Ishikawa (cell line): ENCODE measurements around the gene PLAA.

Source experiments
- CEBPB ChIP-seq: IDR thresholded peaks from 2 replicates; pipeline ENCODE4 v1.6.1; 2012
- CREB1 ChIP-seq: IDR thresholded peaks from 2 replicates; pipeline ENCODE4 v1.6.1; 2012; ENCODE audit warnings: low read depth
- EGR1 ChIP-seq: IDR thresholded peaks from 2 replicates; pipeline ENCODE4 v1.6.1; 2012
- EP300 ChIP-seq: IDR thresholded peaks from 2 replicates; pipeline ENCODE4 v1.6.1; 2012; ENCODE audit warnings: borderline replicate concordance
- FOXM1 ChIP-seq: IDR thresholded peaks from 2 replicates; pipeline ENCODE4 v1.6.1; 2012; ENCODE audit warnings: low read depth, borderline replicate concordance
- NFIC ChIP-seq: IDR thresholded peaks from 2 replicates; pipeline ENCODE4 v1.6.1; 2012
- RAD21 ChIP-seq: IDR thresholded peaks from 2 replicates; pipeline ENCODE4 v1.6.1; 2012; ENCODE audit warnings: low read depth
- TAF1 ChIP-seq: IDR thresholded peaks from 2 replicates; pipeline ENCODE4 v1.6.1; 2012; ENCODE audit warnings: low read depth, mild to moderate bottlenecking
- TCF12 ChIP-seq: IDR thresholded peaks from 2 replicates; pipeline ENCODE4 v1.6.1; 2012; ENCODE audit warnings: low read depth
- TEAD4 ChIP-seq: IDR thresholded peaks from 2 replicates; pipeline ENCODE4 v1.6.1; 2012
- YY1 ChIP-seq: IDR thresholded peaks from 2 replicates; pipeline ENCODE4 v1.6.1; 2012; ENCODE audit warnings: low read depth
- ZBTB7A ChIP-seq: IDR thresholded peaks from 2 replicates; pipeline ENCODE4 v1.6.1; 2012; ENCODE audit warnings: low read depth
- TF ChIP-seq, protein P1 (sequence below): IDR thresholded peaks from 2 replicates; pipeline ENCODE4 v1.6.1; 2012
- TF ChIP-seq, protein P2 (sequence below): IDR thresholded peaks from 2 replicates; pipeline ENCODE4 v1.6.1; 2012; ENCODE audit warnings: low read depth, mild to moderate bottlenecking
- TF ChIP-seq, protein P3 (sequence below): IDR thresholded peaks from 2 replicates; pipeline ENCODE4 v1.6.1; 2012

The PLAA gene

DNA sequence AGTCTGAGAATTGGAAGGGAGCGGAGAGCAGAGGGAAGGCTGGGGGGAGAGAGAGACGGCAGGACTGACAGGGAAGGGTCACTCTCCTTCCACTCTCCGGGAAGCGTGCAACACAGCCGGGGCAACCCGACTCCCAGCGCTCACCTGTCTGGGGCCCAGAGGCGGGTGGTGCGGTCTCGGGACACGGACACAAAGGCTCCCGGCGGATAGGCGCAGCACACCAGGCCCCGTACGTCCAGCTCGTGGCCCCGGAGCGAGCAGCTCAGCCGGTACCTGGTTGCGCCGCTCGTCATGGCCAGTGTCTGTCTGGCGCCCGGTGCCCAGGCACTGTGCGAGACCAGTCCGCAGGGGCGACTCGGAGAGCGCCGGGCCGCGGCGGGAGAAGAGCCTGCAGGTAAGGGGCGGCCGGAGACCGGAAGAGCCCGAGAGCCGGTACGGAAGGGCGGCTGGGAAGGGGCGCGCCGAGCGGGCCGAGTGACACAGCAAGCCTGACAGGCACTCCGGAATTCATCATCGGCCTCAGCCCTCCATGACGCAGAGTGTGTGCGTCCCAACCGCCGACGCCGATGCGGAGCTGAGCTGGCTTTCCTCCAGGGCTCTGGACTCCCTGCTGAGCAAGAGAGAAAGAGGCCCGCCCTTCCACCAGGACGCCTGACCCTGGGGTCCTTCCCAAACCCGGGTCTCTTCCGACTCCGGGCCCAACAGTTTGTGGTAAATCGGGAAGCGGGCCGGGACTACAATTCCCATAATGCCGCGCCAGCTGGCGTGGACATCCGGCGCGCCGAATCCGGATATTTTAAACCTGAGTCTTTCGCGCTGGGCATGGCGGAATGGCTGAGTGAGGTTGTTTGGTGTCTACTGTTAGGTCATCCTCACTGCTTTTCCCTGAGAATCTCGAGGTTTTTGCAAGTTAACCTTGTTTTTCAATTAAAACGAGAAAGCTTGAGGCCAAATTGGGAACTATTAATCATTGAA, at the start of gene PLAA:
TSS of gene PLAA (minus strand) at position 490 of the 975 bp plus-strand sequence. CDS start at position 293, 197 bp downstream.
- TF ChIP-seq TAF1, result peak; percentile 82
- TF ChIP-seq CEBPB, result no peak
- no peak; the same call in 1 of the 2 replicates for TF ChIP-seq EGR1
- TF ChIP-seq TEAD4, result 0 out of 2 replicates have a peak, but pooled peaks have one; percentile 43
- TF ChIP-seq FOXM1, result no peak
- TF ChIP-seq NFIC, result peak; percentile 68
- peak; percentile 97 for TF ChIP-seq CREB1
- TF ChIP-seq, protein P1, sequence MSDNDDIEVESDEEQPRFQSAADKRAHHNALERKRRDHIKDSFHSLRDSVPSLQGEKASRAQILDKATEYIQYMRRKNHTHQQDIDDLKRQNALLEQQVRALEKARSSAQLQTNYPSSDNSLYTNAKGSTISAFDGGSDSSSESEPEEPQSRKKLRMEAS, result peak; percentile 51
- TF ChIP-seq YY1, result peak; percentile 89
- peak; percentile 55; the same call in 1 of the 2 replicates for TF ChIP-seq ZBTB7A
- TF ChIP-seq, protein P2, sequence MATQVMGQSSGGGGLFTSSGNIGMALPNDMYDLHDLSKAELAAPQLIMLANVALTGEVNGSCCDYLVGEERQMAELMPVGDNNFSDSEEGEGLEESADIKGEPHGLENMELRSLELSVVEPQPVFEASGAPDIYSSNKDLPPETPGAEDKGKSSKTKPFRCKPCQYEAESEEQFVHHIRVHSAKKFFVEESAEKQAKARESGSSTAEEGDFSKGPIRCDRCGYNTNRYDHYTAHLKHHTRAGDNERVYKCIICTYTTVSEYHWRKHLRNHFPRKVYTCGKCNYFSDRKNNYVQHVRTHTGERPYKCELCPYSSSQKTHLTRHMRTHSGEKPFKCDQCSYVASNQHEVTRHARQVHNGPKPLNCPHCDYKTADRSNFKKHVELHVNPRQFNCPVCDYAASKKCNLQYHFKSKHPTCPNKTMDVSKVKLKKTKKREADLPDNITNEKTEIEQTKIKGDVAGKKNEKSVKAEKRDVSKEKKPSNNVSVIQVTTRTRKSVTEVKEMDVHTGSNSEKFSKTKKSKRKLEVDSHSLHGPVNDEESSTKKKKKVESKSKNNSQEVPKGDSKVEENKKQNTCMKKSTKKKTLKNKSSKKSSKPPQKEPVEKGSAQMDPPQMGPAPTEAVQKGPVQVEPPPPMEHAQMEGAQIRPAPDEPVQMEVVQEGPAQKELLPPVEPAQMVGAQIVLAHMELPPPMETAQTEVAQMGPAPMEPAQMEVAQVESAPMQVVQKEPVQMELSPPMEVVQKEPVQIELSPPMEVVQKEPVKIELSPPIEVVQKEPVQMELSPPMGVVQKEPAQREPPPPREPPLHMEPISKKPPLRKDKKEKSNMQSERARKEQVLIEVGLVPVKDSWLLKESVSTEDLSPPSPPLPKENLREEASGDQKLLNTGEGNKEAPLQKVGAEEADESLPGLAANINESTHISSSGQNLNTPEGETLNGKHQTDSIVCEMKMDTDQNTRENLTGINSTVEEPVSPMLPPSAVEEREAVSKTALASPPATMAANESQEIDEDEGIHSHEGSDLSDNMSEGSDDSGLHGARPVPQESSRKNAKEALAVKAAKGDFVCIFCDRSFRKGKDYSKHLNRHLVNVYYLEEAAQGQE, result no peak

DNA sequence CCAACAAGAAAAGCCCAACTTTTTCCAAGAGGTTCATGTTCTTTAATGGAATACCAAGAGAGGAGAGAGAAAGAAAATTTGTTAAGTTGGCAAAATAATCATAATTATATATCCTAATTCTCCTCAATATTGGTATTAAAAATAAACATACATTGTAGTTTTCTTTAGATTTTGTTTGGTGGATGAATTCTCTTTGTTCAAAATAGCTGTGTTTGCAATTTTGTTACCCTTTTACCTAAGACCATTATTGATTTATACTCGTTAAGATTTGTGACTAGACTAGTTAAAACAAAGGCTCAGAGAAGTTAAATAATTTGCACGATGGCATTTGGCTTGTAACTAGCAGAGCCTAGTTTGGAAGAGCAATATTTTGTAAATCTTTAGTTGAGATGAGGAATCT, 48.8 kb upstream of the PLAA start:
- TF ChIP-seq, protein P1, result no peak
- no peak for TF ChIP-seq FOXM1
- TF ChIP-seq CEBPB, result no peak
- no peak for TF ChIP-seq YY1
- no peak for TF ChIP-seq TCF12
- TF ChIP-seq CREB1, result no peak
- TF ChIP-seq NFIC, result no peak

DNA sequence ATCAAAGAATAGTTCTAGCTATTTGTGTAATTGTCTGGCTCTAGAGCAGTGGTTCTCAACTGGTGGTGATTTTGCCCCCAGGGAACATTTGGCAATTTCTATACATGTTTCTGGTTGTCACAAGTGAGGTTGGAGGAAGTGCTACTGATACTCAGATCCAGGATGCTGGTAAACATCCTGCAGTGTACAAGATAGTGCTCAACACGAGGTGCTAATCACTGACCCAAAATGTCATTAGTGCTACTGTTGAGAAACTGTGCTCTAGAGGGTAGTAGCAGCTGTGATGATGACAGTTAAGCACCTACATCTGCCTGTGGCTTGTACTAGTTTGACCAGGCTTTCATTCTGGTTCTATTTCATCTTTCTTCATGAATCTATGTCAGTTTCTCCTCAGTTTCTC, 36.3 kb upstream of the PLAA start:
- no peak for TF ChIP-seq YY1
- TF ChIP-seq, protein P3, sequence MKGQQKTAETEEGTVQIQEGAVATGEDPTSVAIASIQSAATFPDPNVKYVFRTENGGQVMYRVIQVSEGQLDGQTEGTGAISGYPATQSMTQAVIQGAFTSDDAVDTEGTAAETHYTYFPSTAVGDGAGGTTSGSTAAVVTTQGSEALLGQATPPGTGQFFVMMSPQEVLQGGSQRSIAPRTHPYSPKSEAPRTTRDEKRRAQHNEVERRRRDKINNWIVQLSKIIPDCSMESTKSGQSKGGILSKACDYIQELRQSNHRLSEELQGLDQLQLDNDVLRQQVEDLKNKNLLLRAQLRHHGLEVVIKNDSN, result no peak
- TF ChIP-seq TAF1, result no peak
- TF ChIP-seq FOXM1, result no peak
- TF ChIP-seq TEAD4, result no peak
- no peak for TF ChIP-seq CEBPB
- no peak for TF ChIP-seq EGR1
- no peak for TF ChIP-seq NFIC
- no peak for TF ChIP-seq RAD21
- no peak for TF ChIP-seq TCF12
- TF ChIP-seq ZBTB7A, result no peak
- TF ChIP-seq, protein P2, result no peak
- no peak for TF ChIP-seq EP300
- TF ChIP-seq, protein P1, result no peak

DNA sequence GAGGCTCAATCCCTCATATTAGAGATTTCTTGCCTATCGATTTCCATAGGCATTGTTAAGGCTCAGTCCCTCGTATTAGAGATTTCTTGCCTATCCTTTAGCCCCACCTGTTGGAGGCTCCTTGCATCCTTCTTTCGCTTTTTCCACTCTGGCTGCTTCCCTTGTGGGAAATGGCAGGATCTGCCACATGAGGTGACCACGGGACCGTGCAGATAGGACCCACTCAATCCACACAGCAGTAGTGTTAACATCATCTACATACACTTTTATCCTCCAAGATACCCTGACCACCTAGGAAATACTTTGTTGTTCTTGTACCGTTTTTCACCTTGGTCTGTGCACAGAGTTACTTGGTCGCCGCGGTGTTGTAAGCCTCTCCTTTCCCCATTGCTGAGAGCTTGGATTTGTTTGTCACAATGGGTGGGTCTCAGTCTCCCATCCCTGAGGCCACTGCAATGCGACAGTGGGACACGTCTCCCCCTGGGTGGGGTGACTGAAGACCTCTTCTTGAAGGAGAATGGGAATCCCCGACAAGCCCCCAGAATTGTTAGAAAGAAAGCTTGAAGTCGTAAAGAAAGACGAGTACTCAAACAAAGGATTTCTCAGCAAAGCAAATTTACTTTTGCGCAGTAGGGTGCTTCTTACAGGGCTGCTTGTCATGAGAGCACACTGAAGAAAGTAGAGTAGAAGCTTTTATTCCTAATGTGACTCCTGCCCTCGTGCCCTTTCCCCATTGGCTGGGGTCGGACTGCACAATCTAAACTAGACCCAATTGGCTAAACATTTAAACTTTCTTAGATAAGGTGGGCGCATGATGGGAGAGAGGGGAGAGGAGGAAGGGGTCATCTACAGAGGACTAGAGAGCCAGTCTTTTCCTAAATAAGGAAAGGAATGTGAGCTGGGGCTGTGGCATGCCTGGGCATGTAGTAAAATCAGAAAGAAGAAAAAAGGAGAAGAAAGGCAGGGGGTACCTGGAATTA, 29.0 kb upstream of the PLAA start:
- TF ChIP-seq CREB1, result no peak
- peak; percentile 61 for TF ChIP-seq RAD21
- no peak for TF ChIP-seq FOXM1

DNA sequence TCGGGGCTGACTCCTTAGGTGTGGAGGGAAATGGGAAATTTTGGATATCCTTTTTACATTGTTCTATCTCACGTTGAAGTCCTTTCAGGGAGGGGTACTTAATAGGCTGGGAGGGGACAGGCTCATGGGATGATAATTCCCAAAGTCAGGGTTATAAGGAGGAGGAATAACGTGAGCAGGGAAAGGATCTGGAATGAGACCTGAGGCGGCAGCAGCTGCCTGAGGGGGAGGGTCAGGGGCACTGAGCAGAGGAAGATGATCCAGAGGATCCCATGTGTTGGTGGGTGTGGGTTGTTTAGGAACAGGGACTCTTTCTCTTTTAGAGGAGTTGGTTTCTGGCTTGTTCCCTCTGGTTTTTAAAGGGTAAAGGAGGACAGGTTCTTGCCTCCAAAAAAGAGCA, 27.9 kb upstream of the PLAA start:
- TF ChIP-seq CEBPB, result no peak
- TF ChIP-seq EP300, result no peak
- no peak for TF ChIP-seq TCF12
- TF ChIP-seq YY1, result no peak
- no peak for TF ChIP-seq FOXM1
- no peak for TF ChIP-seq TAF1
- TF ChIP-seq, protein P2, result no peak
- TF ChIP-seq, protein P3, result no peak
- no peak for TF ChIP-seq RAD21
- TF ChIP-seq, protein P1, result no peak
- no peak for TF ChIP-seq CREB1
- no peak for TF ChIP-seq NFIC
- TF ChIP-seq TEAD4, result no peak
- no peak for TF ChIP-seq ZBTB7A
- no peak for TF ChIP-seq EGR1
